Lower leg skin (tissue), 4 donors: ENCODE results near the gene NACC2. TPM values are rescaled to one million over a fixed set of nuclear protein-coding genes. Genes with fewer than 3 reads are reported as not detected.

ENCODE experiments used
- DNase-seq, 2 donors: peaks; one replicate each; pipeline ENCODE4 v3.0.0-alpha.2; 2019; ENCODE audit warnings: low spot score in 2 of 2
- H3K4me3 ChIP-seq: fragments of 200-600 bp; sonication (generic); 2 replicates; pipeline ENCODE4 v1.5.1; 2017; ENCODE audit warnings: mild to moderate bottlenecking, low read depth; ENCODE audit not compliant: poor library complexity, severe bottlenecking
- CTCF ChIP-seq, 3 donors: fragments of 450-650 bp; IDR thresholded peaks; one replicate each; pipeline ENCODE4 v1.5.1; 2016; ENCODE audit warnings: antibody characterized with exemption in 3 of 3, mild to moderate bottlenecking in 3 of 3, moderate library complexity in 2 of 3
- POLR2A ChIP-seq, 2 donors: fragments of 450-650 bp; IDR thresholded peaks; one replicate each; pipeline ENCODE4 v1.6.1; 2016 to 2017; ENCODE audit warnings: antibody characterized with exemption in 2 of 2, mild to moderate bottlenecking in 1 of 2, moderate library complexity in 1 of 2
- WGBS, 2 donors: methylation state at CpG; one replicate each; pipeline ENCODE4 v1.1.5; 2018; 5-methylcytosine and 5-hydroxymethylcytosine counted together
- intact Hi-C: fragments of 100-400 bp; cut with DNase I; formaldehyde crosslinking; loops from one replicate; pipeline ENCODE4 v1.15.0; 2023; ENCODE audit warnings: low total_unique reads
- total RNA-seq, 4 donors: library from RNA; depleted of rRNA; stranded (reverse); fragments of >200 nt; gene quantifications; one replicate each; pipeline ENCODE4 v1.1.0, GENCODE V29; 2016

NACC2 gene
- total RNA-seq, 4 donors from 2014 or later: 9.1 to 17.3 (median 13.4) TPM

DNA sequence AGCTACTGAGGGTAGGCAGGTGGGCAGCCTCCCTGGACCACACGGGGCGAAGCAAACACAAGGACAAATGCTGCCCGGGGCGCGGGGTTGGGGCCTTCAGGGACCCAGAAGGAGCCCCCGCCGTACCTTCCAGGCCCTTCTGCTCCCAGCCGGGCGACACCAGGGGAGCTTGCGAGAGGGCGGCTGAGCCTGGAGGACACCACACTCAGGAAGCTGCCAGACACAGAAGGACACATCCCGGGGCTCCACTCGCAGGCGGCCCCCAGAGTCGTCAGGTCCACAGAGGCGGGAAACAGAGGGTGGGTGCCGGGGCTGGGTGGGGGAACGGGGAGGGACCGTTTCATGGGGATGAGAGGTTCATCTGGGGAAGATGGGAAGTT lies 75.4 kb downstream of the NACC2 start:
- intact Hi-C loops: no loop called here
- no peak overlapping the region for H3K4me3 ChIP-seq
- no peak for TF ChIP-seq POLR2A (IDR thresholded peaks at IDR 0.05)
- no peak for TF ChIP-seq CTCF (IDR thresholded peaks at IDR 0.05)
- DNase-seq: no peak
- 92 to 98% methylated on average over 10 to 13 of the region's 19 CpGs for WGBS, 2 donors

- TF ChIP-seq POLR2A (IDR thresholded peaks at IDR 0.05) (no peak), CTCF (IDR thresholded peaks at IDR 0.05) (no peak)
- 88% methylated on average over 14 to 26 of the region's 28 CpGs for WGBS, 2 donors
- no peak overlapping the region for H3K4me3 ChIP-seq
- intact Hi-C loops: no loop called here
- DNase-seq: peak in 1 of 2 donors; percentile 68
These were observed 75.9 kb downstream of the NACC2 start for GRCh38 chr9:136019041-136019680.

GRCh38 chr9:136018257-136019031 lies 76.6 kb downstream of the NACC2 start:
- no peak overlapping the region for H3K4me3 ChIP-seq
- WGBS, 2 donors: 82 to 84% methylated on average over 21 to 23 of the region's 23 CpGs
- DNase-seq: peak in 1 of 2 donors; percentile 78
- intact Hi-C loops: no loop called here
- TF ChIP-seq CTCF (IDR thresholded peaks at IDR 0.05): no peak
- no peak for TF ChIP-seq POLR2A (IDR thresholded peaks at IDR 0.05)

- no peak for TF ChIP-seq POLR2A (IDR thresholded peaks at IDR 0.05)
- no peak for TF ChIP-seq CTCF (IDR thresholded peaks at IDR 0.05)
- intact Hi-C loops: no loop called here
- peak in 1 of 2 donors; percentile 81 for DNase-seq
- WGBS, 2 donors: 89 to 96% methylated on average over 7 to 12 of the region's 27 CpGs
- H3K4me3 ChIP-seq: no peak overlapping the region
These were observed 77.5 kb downstream of the NACC2 start for GRCh38 chr9:136017289-136018190.

- 88 to 90% methylated on average over 7 to 21 of the region's 23 CpGs for WGBS, 2 donors
These were observed 78.4 kb downstream of the NACC2 start for GRCh38 chr9:136016572-136017288.

More at GRCh38 chr9:136016572-136017288, 78.4 kb downstream of the NACC2 start:
- H3K4me3 ChIP-seq: no peak overlapping the region
- TF ChIP-seq POLR2A (IDR thresholded peaks at IDR 0.05) (no peak), CTCF (IDR thresholded peaks at IDR 0.05) (no peak)
- peak in 1 of 2 donors; percentile 70 for DNase-seq
- intact Hi-C loops: no loop called here
